PC-9 (cell line): ENCODE measurements around the gene CALHM1. TPM values are rescaled to one million over a fixed set of nuclear protein-coding genes. Genes with fewer than 3 reads are reported as not detected.

Experiments used
- BruUV-seq: library from RNA; stranded (reverse); fragments of 400-500 nt; replicated peaks from 2 replicates; lab custom pipeline; 2021; lab: Mats Ljungman, UMichigan
- CTCF ChIA-PET: fragments of 300-600 bp; sonication (Branson Sonifier 250); formaldehyde crosslinking; loops from one replicate; lab custom pipeline; 2022; ENCODE audit warnings: antibody characterized with exemption; lab: Charles Lee
- POLR2A ChIA-PET: fragments of 300-600 bp; sonication (Branson Sonifier 250); formaldehyde crosslinking; loops from one replicate; lab custom pipeline; 2022; ENCODE audit warnings: antibody characterized with exemption; ENCODE audit not compliant: unreplicated experiment; lab: Charles Lee
- DNase-seq, 2 experiments: peaks; one replicate each; pipeline versions ENCODE4 v3.0.0 to v3.0.0-alpha.2; 2015 to 2022; ENCODE audit warnings: mixed read lengths in 1 of 2
- H2AFZ ChIP-seq: fragments of 200-600 bp; sonication (generic); 2 replicates; pipeline ENCODE4 v1.8.1; 2017; ENCODE audit warnings: antibody characterized with exemption
- H3F3A ChIP-seq: fragments of 200-600 bp; sonication (generic); 2 replicates; pipeline ENCODE4 v1.8.1; 2017; ENCODE audit warnings: antibody characterized with exemption, mild to moderate bottlenecking, low read depth; ENCODE audit not compliant: insufficient read depth
- H3K27ac ChIP-seq: fragments of 200-600 bp; sonication (generic); 2 replicates; pipeline ENCODE4 v1.6.1; 2016; ENCODE audit warnings: mixed run types
- H3K27me3 ChIP-seq: fragments of 200-600 bp; sonication (generic); 2 replicates; pipeline ENCODE4 v1.6.1; 2016; ENCODE audit warnings: low read depth, mixed run types; ENCODE audit not compliant: insufficient read depth
- H3K36me3 ChIP-seq: fragments of 200-600 bp; sonication (generic); 2 replicates; pipeline ENCODE4 v1.6.1; 2016; ENCODE audit warnings: low read depth, mixed run types
- H3K4me1 ChIP-seq: fragments of 200-600 bp; sonication (generic); replicated peaks from 2 replicates; pipeline ENCODE4 v1.6.1; 2016; ENCODE audit warnings: mixed run types; ENCODE audit not compliant: insufficient read depth
- H3K4me2 ChIP-seq: fragments of 200-600 bp; sonication (generic); 2 replicates; pipeline ENCODE4 v1.6.1; 2017; ENCODE audit warnings: mixed run types
- H3K4me3 ChIP-seq: fragments of 200-600 bp; sonication (generic); 2 replicates; pipeline ENCODE4 v1.6.1; 2016; ENCODE audit warnings: mixed run types
- H3K79me2 ChIP-seq: fragments of 200-600 bp; sonication (generic); 2 replicates; pipeline ENCODE4 v1.6.1; 2017; ENCODE audit warnings: low read depth, mixed run types
- H3K9me2 ChIP-seq: fragments of 200-600 bp; sonication (generic); 2 replicates; pipeline ENCODE4 v1.8.1; 2017; ENCODE audit warnings: mild to moderate bottlenecking; ENCODE audit not compliant: insufficient read depth
- H3K9me3 ChIP-seq: fragments of 200-600 bp; sonication (generic); 2 replicates; pipeline ENCODE4 v1.8.1; 2016; ENCODE audit warnings: low read depth; ENCODE audit not compliant: insufficient read depth
- H4K20me1 ChIP-seq: fragments of 200-600 bp; sonication (generic); 2 replicates; pipeline ENCODE4 v1.8.1; 2017; ENCODE audit not compliant: insufficient read depth
- EZH2 ChIP-seq: fragments of 200-600 bp; sonication (generic); IDR thresholded peaks from 2 replicates; pipeline ENCODE4 v1.8.0; 2017; ENCODE audit warnings: antibody characterized with exemption, low read depth
- intact Hi-C: fragments of 100-400 bp; cut with micrococcal nuclease; formaldehyde crosslinking; loops from one replicate; pipeline ENCODE4 v1.10.0; 2022; ENCODE audit not compliant: unreplicated experiment
- total RNA-seq: library from RNA; stranded (reverse); gene quantifications from 2 replicates; pipeline ENCODE4 v1.2.3, GENCODE V29; 2021
- TF ChIP-seq, protein P1 (sequence below): fragments of 200-600 bp; sonication (generic); conservative IDR thresholded peaks from 2 replicates; pipeline ENCODE4 v1.6.1; 2017; ENCODE audit warnings: mixed run types, antibody characterized with exemption, mild to moderate bottlenecking, moderate library complexity

CALHM1 gene
- total RNA-seq, 1 experiment from 2014 or later = not detected

DNA sequence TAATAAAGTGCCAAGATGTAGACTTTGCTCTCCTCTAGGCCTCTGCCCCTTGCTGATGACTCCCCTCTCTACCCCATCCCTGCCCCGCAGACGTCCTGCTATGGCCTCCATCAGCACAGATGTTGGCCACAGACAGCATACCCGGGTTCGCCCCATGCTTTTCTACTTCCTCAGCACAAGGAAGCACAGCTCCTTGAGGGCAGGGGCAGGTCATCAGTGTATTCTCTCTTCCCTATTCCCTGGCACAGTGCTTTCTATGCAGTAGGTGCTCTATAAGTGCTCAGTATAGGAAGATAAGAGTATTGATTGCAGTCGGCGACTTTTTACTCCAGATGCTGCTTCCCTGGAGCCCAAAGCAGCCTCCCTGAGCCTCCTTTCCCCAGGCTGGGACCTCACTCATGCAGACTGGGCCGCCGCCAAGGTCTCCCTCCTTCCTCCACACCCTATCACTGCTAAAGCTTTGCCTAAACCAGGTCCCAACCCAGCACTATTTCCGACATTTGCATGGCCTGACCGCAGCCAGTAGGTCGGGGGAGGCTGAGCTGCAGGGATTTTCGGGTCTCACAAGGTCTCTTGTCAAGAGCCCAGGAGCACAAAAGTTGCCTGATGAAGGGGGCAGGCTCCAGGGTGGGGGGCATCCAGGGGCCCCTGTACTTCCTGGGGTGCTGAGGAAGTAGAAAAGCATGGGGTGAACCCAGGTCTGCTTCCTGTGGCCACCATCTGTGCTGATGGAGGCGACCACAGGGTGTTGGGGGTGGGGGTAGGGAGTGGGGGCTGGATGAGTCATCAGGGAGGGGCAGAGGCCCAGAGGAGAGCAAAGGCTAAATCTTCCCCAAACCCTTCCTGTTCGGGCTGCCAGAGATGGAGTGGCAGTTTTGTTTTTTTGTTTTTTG lies 12.3 kb upstream of the CALHM1 start:
- peak overlapping the region; percentile 52; the same call in 1 of the 2 replicates for H2AFZ ChIP-seq
- POLR2A ChIA-PET = interaction anchor here (0.6 to 0.9 kb wide), 3 partner anchors 10 to 1825 kb away, joined by 3 to 6 read pairs (median 4); no protein-coding TSS in a partner anchor
- peaks cover 29% of the 10 kb centered on the region for H3K4me1 ChIP-seq
- H3K4me3 ChIP-seq = peak overlapping the region; percentile 43
- no peak for TF ChIP-seq EZH2
- CTCF ChIA-PET = no interaction called here
- peak overlapping the region; percentile 76 for H3K4me2 ChIP-seq
- no peaks in the 10 kb centered on the region for H3K79me2 ChIP-seq
- H3F3A ChIP-seq = peaks cover 19% of the 10 kb centered on the region; the same call in 1 of the 2 replicates
- intact Hi-C loops = loop anchor here (1.0 kb wide), 1 partner anchor 20 kb away; no protein-coding TSS in a partner anchor
- H3K9me2 ChIP-seq = no peaks in the 10 kb centered on the region
- no peaks in the 10 kb centered on the region for H4K20me1 ChIP-seq
- peak; percentile 63 to 67 for DNase-seq
- BruUV-seq = TSS peak; percentile 30
- H3K27ac ChIP-seq = peak overlapping the region; percentile 94
- no peaks in the 10 kb centered on the region for H3K27me3 ChIP-seq
- no peaks in the 10 kb centered on the region for H3K9me3 ChIP-seq
- no peaks in the 10 kb centered on the region for H3K36me3 ChIP-seq

GRCh38 chr10:103469201-103469600 lies 10.5 kb upstream of the CALHM1 start:
- Histone ChIP-seq H3F3A (peaks cover 19% of the 10 kb centered on the region; the same call in 1 of the 2 replicates), H3K9me3 (no peaks in the 10 kb centered on the region), H3K36me3 (no peaks in the 10 kb centered on the region), H3K9me2 (no peaks in the 10 kb centered on the region), H3K27me3 (no peaks in the 10 kb centered on the region), H3K4me1 (peaks cover 29% of the 10 kb centered on the region), H4K20me1 (no peaks in the 10 kb centered on the region), H3K79me2 (no peaks in the 10 kb centered on the region), H2AFZ (no peak overlapping the region), H3K4me3 (no peak overlapping the region), H3K27ac (no peak overlapping the region), H3K4me2 (no peak overlapping the region)
- CTCF ChIA-PET = no interaction called here
- no TSS peak for BruUV-seq
- intact Hi-C loops = no loop called here
- POLR2A ChIA-PET = no interaction called here
- no peak for TF ChIP-seq EZH2
- TF ChIP-seq, protein P1, sequence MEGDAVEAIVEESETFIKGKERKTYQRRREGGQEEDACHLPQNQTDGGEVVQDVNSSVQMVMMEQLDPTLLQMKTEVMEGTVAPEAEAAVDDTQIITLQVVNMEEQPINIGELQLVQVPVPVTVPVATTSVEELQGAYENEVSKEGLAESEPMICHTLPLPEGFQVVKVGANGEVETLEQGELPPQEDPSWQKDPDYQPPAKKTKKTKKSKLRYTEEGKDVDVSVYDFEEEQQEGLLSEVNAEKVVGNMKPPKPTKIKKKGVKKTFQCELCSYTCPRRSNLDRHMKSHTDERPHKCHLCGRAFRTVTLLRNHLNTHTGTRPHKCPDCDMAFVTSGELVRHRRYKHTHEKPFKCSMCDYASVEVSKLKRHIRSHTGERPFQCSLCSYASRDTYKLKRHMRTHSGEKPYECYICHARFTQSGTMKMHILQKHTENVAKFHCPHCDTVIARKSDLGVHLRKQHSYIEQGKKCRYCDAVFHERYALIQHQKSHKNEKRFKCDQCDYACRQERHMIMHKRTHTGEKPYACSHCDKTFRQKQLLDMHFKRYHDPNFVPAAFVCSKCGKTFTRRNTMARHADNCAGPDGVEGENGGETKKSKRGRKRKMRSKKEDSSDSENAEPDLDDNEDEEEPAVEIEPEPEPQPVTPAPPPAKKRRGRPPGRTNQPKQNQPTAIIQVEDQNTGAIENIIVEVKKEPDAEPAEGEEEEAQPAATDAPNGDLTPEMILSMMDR = no peak
- DNase-seq = no peak

DNA sequence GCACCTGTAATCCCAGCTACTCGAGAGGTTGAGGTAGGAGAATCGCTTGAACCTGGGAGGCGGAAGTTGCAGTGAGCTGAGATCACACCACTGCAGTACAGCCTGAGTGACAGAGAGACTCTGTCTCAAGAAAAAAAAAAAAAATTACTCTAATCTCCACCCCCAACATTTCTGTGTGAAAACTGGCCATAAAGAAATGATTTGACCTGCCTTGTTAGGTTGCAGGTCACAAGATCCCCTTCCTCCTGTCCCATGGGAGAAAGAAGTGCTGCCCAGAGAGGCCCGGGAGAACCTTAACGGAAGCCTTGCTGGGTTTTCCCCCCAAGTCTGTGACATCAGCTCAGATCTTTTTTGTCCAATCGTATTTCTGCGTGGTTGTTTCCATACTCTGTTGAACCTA lies 8.7 kb upstream of the CALHM1 start:
- intact Hi-C loops = no loop called here
- Histone ChIP-seq H3K9me3 (no peaks in the 10 kb centered on the region), H3K36me3 (no peaks in the 10 kb centered on the region), H4K20me1 (no peaks in the 10 kb centered on the region), H3K27ac (no peak overlapping the region), H3K4me2 (no peak overlapping the region), H3K9me2 (no peaks in the 10 kb centered on the region), H3K79me2 (no peaks in the 10 kb centered on the region), H3F3A (peaks cover 14% of the 10 kb centered on the region; the same call in 1 of the 2 replicates), H3K4me1 (peaks cover 26% of the 10 kb centered on the region), H3K4me3 (no peak overlapping the region), H3K27me3 (no peaks in the 10 kb centered on the region), H2AFZ (no peak overlapping the region)
- TF ChIP-seq, protein P1 = no peak
- no peak for TF ChIP-seq EZH2
- CTCF ChIA-PET = no interaction called here
- DNase-seq = no peak
- POLR2A ChIA-PET = no interaction called here
- BruUV-seq = no TSS peak
